GM12878 (cell line): ENCODE data around the gene TTC29. TPM values are rescaled to one million over a fixed set of nuclear protein-coding genes. Genes with fewer than 3 reads are reported as not detected.

ENCODE experiments used
- ATAC-seq: fragments of 200-7000 bp; cut with Tn5 transposase; 3 replicates; pipeline ENCODE4 v1.9.1; 2020; ENCODE audit warnings: mild to moderate bottlenecking, moderate library complexity
- BruUV-seq: library from RNA; stranded (reverse); fragments of 400-500 nt; replicated peaks from 2 replicates; lab custom pipeline; 2021; lab: Mats Ljungman, UMichigan
- CTCF ChIA-PET: fragments of 300-600 bp; sonication (Branson Sonifier 250); formaldehyde crosslinking; extraction: SDS; loops from one replicate; lab custom pipeline; 2021; ENCODE audit warnings: inconsistent platforms; lab: Yijun Ruan, JAX
- POLR2A ChIA-PET: fragments of 350-600 bp; formaldehyde crosslinking; extraction: SDS; loops from one replicate; lab custom pipeline; 2021; ENCODE audit warnings: inconsistent platforms; lab: Charles Lee
- RAD21 ChIA-PET: fragments of 300-600 bp; sonication (Branson Sonifier 250); formaldehyde crosslinking; loops from one replicate; lab custom pipeline; 2023; ENCODE audit warnings: antibody characterized with exemption; ENCODE audit not compliant: unreplicated experiment; lab: Charles Lee
- SMC1A ChIA-PET: fragments of 300-600 bp; sonication (Branson Sonifier 250); formaldehyde crosslinking; loops from one replicate; lab custom pipeline; 2023; ENCODE audit not compliant: unreplicated experiment, uncharacterized antibody; lab: Charles Lee
- DNase-seq: peaks from one replicate; pipeline ENCODE4 v3.0.0-alpha.2; 2011; ENCODE audit warnings: low read depth, low spot score
- FAIRE-seq: peaks from 3 replicates; lab custom pipeline; 2011; peaks lifted over from hg19 to GRCh38; lab: Jason Lieb, UNC
- H2AFZ ChIP-seq: 2 replicates; pipeline ENCODE4 v1.6.0; 2011; ENCODE audit warnings: low read depth, low read length, control low read depth; ENCODE audit not compliant: control insufficient read depth
- H3K27ac ChIP-seq: 2 replicates; pipeline ENCODE4 v1.5.1; 2011; ENCODE audit warnings: control low read depth; ENCODE audit not compliant: control insufficient read depth, insufficient read depth
- H3K27me3 ChIP-seq, 2 experiments: replicated peaks in 1 of 2; 2 replicates each; pipeline versions ENCODE4 v1.6.0 to v1.6.1; 2011; ENCODE audit warnings: low read length in 1 of 2; ENCODE audit not compliant: control insufficient read depth in 2 of 2, insufficient read depth in 2 of 2
- H3K36me3 ChIP-seq, 2 experiments: 2 replicates each; pipeline ENCODE4 v1.5.1; 2011; ENCODE audit warnings: low read length in 1 of 2; ENCODE audit not compliant: control insufficient read depth in 2 of 2, insufficient read depth in 2 of 2
- H3K4me1 ChIP-seq: 2 replicates; pipeline ENCODE4 v1.6.1; 2011; ENCODE audit warnings: mild to moderate bottlenecking, low read length, moderate library complexity, mixed read lengths; ENCODE audit not compliant: control insufficient read depth, insufficient read depth
- H3K4me2 ChIP-seq: 2 replicates; pipeline ENCODE4 v1.6.0; 2011; ENCODE audit warnings: control low read depth; ENCODE audit not compliant: control insufficient read depth, insufficient read depth
- H3K4me3 ChIP-seq: fragments of 200-600 bp; sonication (generic); 2 replicates; pipeline ENCODE4 v1.5.1; 2016
- H3K79me2 ChIP-seq: 2 replicates; pipeline ENCODE4 v1.6.0; 2011; ENCODE audit warnings: low read length; ENCODE audit not compliant: control insufficient read depth, insufficient read depth
- H3K9ac ChIP-seq: 2 replicates; pipeline ENCODE4 v1.8.0; 2011; ENCODE audit warnings: low read length, control low read depth, mixed read lengths; ENCODE audit not compliant: control insufficient read depth, insufficient read depth
- H3K9me3 ChIP-seq: replicated peaks from 3 replicates; pipeline ENCODE4 v1.5.1; 2011; ENCODE audit warnings: mild to moderate bottlenecking, low read length; ENCODE audit not compliant: control insufficient read depth, insufficient read depth
- H4K20me1 ChIP-seq: 2 replicates; pipeline ENCODE4 v1.6.0; 2011; ENCODE audit not compliant: control insufficient read depth, insufficient read depth
- IRF5 ChIP-seq: fragments of 450-650 bp; IDR thresholded peaks from 2 replicates; pipeline ENCODE4 v1.6.1; 2017; ENCODE audit warnings: borderline replicate concordance
- MXI1 ChIP-seq: fragments of 150-350 bp; IDR thresholded peaks from 2 replicates; pipeline ENCODE4 v1.6.1; 2011; ENCODE audit warnings: low read depth, mild to moderate bottlenecking, inconsistent platforms, low read length, improper control_type of control experiment
- NR2C2 ChIP-seq: IDR thresholded peaks from 2 replicates; pipeline ENCODE4 v1.6.1; 2011; ENCODE audit warnings: borderline replicate concordance, low read depth; ENCODE audit not compliant: control insufficient read depth, insufficient read length
- RB1 ChIP-seq: fragments of 450-650 bp; formaldehyde crosslinking; IDR thresholded peaks from 2 replicates; pipeline ENCODE4 v1.6.1; 2017; ENCODE audit warnings: mild to moderate bottlenecking, borderline replicate concordance
- RELB ChIP-seq: fragments of 450-650 bp; IDR thresholded peaks from 2 replicates; pipeline ENCODE4 v1.6.1; 2017; ENCODE audit warnings: low read depth, mild to moderate bottlenecking, moderate library complexity
- WGBS: methylation state at CpG from one replicate; pipeline ENCODE4 v1.1.6; 2016; ENCODE audit warnings: low lambda C conversion rate; ENCODE audit not compliant: insufficient replicate concordance, insufficient coverage; ENCODE audit errors: missing lambda C conversion rate; 5-methylcytosine and 5-hydroxymethylcytosine counted together
- in situ Hi-C: fragments of 300-500 bp; cut with MboI; formaldehyde crosslinking; loops from 9 replicates; pipeline ENCODE4 v1.14.3; 2018; ENCODE audit warnings: mixed read lengths
- intact Hi-C: fragments of 100-400 bp; cut with micrococcal nuclease; formaldehyde crosslinking; loops from one replicate; pipeline ENCODE4 v1.14.2; 2022; ENCODE audit not compliant: unreplicated experiment
- polyA plus RNA-seq, 11 experiments: library from polyadenylated mRNA; depleted of rRNA in 4 of 11; unstranded in 6 of 11; stranded (reverse) in 5 of 11; fragments of >200 nt; fragmentation: Nextera tagmentation in 4 of 11; fragmentation: Illumina TruSeq in 1 of 11; extraction: Ambion mirVana in 4 of 11; extraction: Trizol in 1 of 11; gene quantifications; 1 replicate in 1 of 11; 2 replicates in 10 of 11; pipeline versions ENCODE4 v1.2.1 to v1.2.3, GENCODE V29; 2011 to 2016; ENCODE audit warnings: inconsistent platforms in 2 of 11, missing spikeins in 2 of 11, low read depth in 1 of 11
- total RNA-seq, 4 experiments: library from RNA; depleted of rRNA in 3 of 4; stranded (reverse); fragments of >200 nt in 3 of 4; fragmentation: Illumina TruSeq in 1 of 4; extraction: Trizol in 1 of 4; gene quantifications; 2 replicates each; pipeline versions ENCODE4 v1.2.1 to v1.2.3, GENCODE V29; 2013 to 2021
- TF ChIP-seq, protein P1 (sequence below): IDR thresholded peaks from 2 replicates; pipeline ENCODE4 v1.6.1; 2011; ENCODE audit warnings: low read depth, low read length, improper control_type of control experiment, borderline replicate concordance

The TTC29 gene
- total and polyA plus RNA-seq, 10 of the 15 experiments (the other 5 are each of a cell fraction or from before 2014, with no cell fraction given), result not detected

GRCh38 chr4:146975527-146975926 lies 29.9 kb upstream of the TTC29 start:
- no peaks in the 10 kb centered on the region for H3K79me2 ChIP-seq
- ChIA-PET RAD21 (no interaction called here), CTCF (no interaction called here), SMC1A (interaction anchor here (1.0 kb wide), 1 partner anchor 11 kb away, joined by 3 read pairs; no protein-coding TSS in a partner anchor), POLR2A (no interaction called here)
- no peaks in the 10 kb centered on the region for H3K27me3 ChIP-seq
- TF ChIP-seq NR2C2 (no peak), RELB (no peak), RB1 (no peak), MXI1 (no peak), IRF5 (no peak)
- TF ChIP-seq, protein P1, sequence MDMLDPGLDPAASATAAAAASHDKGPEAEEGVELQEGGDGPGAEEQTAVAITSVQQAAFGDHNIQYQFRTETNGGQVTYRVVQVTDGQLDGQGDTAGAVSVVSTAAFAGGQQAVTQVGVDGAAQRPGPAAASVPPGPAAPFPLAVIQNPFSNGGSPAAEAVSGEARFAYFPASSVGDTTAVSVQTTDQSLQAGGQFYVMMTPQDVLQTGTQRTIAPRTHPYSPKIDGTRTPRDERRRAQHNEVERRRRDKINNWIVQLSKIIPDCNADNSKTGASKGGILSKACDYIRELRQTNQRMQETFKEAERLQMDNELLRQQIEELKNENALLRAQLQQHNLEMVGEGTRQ, result no peak
- H3K36me3 ChIP-seq, result no peaks in the 10 kb centered on the region
- intact Hi-C loops (no loop called here), in situ Hi-C loops (no loop called here)
- no peak overlapping the region for H3K4me2 ChIP-seq
- no peak overlapping the region for H3K4me3 ChIP-seq
- no peaks in the 10 kb centered on the region for H4K20me1 ChIP-seq
- BruUV-seq, result no TSS peak
- H2AFZ ChIP-seq, result no peak overlapping the region
- 0% methylated on average over 1 of the region's 1 CpG for WGBS
- DNase-seq (no peak), ATAC-seq (no peak), FAIRE-seq (no peak)
- H3K9me3 ChIP-seq, result no peaks in the 10 kb centered on the region
- no peaks in the 10 kb centered on the region for H3K4me1 ChIP-seq
- no peak overlapping the region for H3K9ac ChIP-seq
- H3K27ac ChIP-seq, result no peak overlapping the region
